Measurements from ENCODE around the gene CYYR1. TPM values are rescaled to one million over a fixed set of nuclear protein-coding genes. Genes with fewer than 3 reads are reported as not detected.

Gene CYYR1
- total RNA-seq, 4 donors from 2014 or later: 0.53 to 4.4 (median 3.6) TPM

- Histone ChIP-seq H3K9me3 (no peaks in the 10 kb centered on the region), H3K27me3 (no peaks in the 10 kb centered on the region), H3K36me3 (no peaks in the 10 kb centered on the region), H3K4me1 (no peaks in the 10 kb centered on the region), H3K4me3 (no peak overlapping the region), H3K27ac (no peak overlapping the region)
- no peak for DNase-seq
- no peak for TF ChIP-seq POLR2A (IDR thresholded peaks at IDR 0.05)
- no peak for TF ChIP-seq CTCF (IDR thresholded peaks at IDR 0.05)
Measured at GRCh38 chr21:26438976-26439375, 134.1 kb downstream of the CYYR1 start.

- no peak for DNase-seq
- Histone ChIP-seq H3K27me3 (no peaks in the 10 kb centered on the region), H3K27ac (no peak overlapping the region), H3K9me3 (no peaks in the 10 kb centered on the region), H3K4me3 (no peak overlapping the region), H3K4me1 (no peaks in the 10 kb centered on the region), H3K36me3 (no peaks in the 10 kb centered on the region)
- TF ChIP-seq POLR2A (IDR thresholded peaks at IDR 0.05): no peak
- no peak for TF ChIP-seq CTCF (IDR thresholded peaks at IDR 0.05)
Measured at GRCh38 chr21:26437326-26438009, 135.6 kb downstream of the CYYR1 start.

GRCh38 chr21:26433386-26433785, 139.7 kb downstream of the CYYR1 start:
- TF ChIP-seq CTCF (IDR thresholded peaks at IDR 0.05) (no peak), POLR2A (IDR thresholded peaks at IDR 0.05) (no peak)
- H3K9me3 ChIP-seq: no peaks in the 10 kb centered on the region

GRCh38 chr21:26432410-26432809, 140.7 kb downstream of the CYYR1 start:
- no peaks in the 10 kb centered on the region for H3K4me1 ChIP-seq
- H3K36me3 ChIP-seq: no peaks in the 10 kb centered on the region
- DNase-seq: no peak
- TF ChIP-seq POLR2A (IDR thresholded peaks at IDR 0.05) (no peak), CTCF (IDR thresholded peaks at IDR 0.05) (no peak)
- H3K9me3 ChIP-seq: no peaks in the 10 kb centered on the region
- H3K4me3 ChIP-seq: no peak overlapping the region
- H3K27ac ChIP-seq: no peak overlapping the region
- no peaks in the 10 kb centered on the region for H3K27me3 ChIP-seq

More at GRCh38 chr21:26433386-26433785, 139.7 kb downstream of the CYYR1 start:
- DNase-seq: no peak
- no peaks in the 10 kb centered on the region for H3K36me3 ChIP-seq
- no peak overlapping the region for H3K4me3 ChIP-seq
- no peaks in the 10 kb centered on the region for H3K27me3 ChIP-seq
- no peaks in the 10 kb centered on the region for H3K4me1 ChIP-seq
- H3K27ac ChIP-seq: no peak overlapping the region

- Histone ChIP-seq H3K4me3 (no peak overlapping the region), H3K4me1 (no peaks in the 10 kb centered on the region), H3K27me3 (no peaks in the 10 kb centered on the region), H3K9me3 (no peaks in the 10 kb centered on the region), H3K36me3 (no peaks in the 10 kb centered on the region), H3K27ac (no peak overlapping the region)
- DNase-seq: no peak
- TF ChIP-seq POLR2A (IDR thresholded peaks at IDR 0.05): no peak
- no peak for TF ChIP-seq CTCF (IDR thresholded peaks at IDR 0.05)
Measured at GRCh38 chr21:26425576-26425975, 147.5 kb downstream of the CYYR1 start.

Measured in Peyer's patch (tissue), 4 donors.